HAP-1 (cell line): ENCODE measurements around the gene MAGI1.
A peak's percentile ranks its signal among the peaks of the same experiment; 100 is the strongest.

Experiments used
- DNase-seq, 2 experiments: peaks; one replicate each; pipeline ENCODE4 v3.0.0-alpha.2; 2016 to 2020; ENCODE audit warnings: low spot score in 2 of 2
- H3K27me3 ChIP-seq: fragments of 250-450 bp; sonication (Bioruptor Pico); 2 replicates; pipeline ENCODE4 v1.5.1; 2020; ENCODE audit warnings: low read depth, mild to moderate bottlenecking, moderate library complexity
- H3K36me3 ChIP-seq: fragments of 250-450 bp; sonication (Bioruptor Pico); replicated peaks from 2 replicates; pipeline ENCODE4 v1.5.1; 2020; ENCODE audit warnings: mild to moderate bottlenecking
- H3K4me1 ChIP-seq: fragments of 250-450 bp; sonication (Bioruptor Pico); 2 replicates; pipeline ENCODE4 v1.5.1; 2020; ENCODE audit warnings: mild to moderate bottlenecking
- H3K4me3 ChIP-seq: fragments of 250-450 bp; sonication (Bioruptor Pico); 2 replicates; pipeline ENCODE4 v1.5.1; 2020; ENCODE audit warnings: mild to moderate bottlenecking, moderate library complexity
- H3K9me3 ChIP-seq: fragments of 250-450 bp; sonication (Bioruptor Pico); 2 replicates; pipeline ENCODE4 v1.5.1; 2020; ENCODE audit warnings: mild to moderate bottlenecking, moderate library complexity
- in situ Hi-C: fragments of 300-500 bp; cut with MboI; formaldehyde crosslinking; loops from 3 replicates; pipeline ENCODE4 v1.14.3; 2020; ENCODE audit warnings: low sequenced_read_pairs, inconsistent platforms, mixed read lengths

MAGI1 gene

DNA sequence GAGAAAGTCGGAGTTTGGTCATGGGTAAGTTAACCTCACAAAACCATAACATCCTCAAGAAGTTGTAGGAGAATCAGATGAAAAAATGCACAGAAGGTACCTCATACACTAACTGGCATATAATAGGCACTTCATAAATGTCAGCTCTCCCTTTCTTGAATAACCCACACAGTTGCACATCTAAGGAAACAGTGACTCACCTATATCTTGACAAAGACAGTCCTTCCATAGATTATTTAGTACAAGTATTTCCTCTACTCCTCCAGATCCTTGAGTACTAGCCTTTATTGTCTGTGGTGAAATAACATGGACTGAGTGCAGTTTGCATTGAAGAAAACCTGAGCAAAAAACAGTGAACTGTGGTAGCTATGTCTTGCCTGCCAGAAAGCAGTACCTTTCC, 46.6 kb downstream of the MAGI1 start:
- no peak for DNase-seq
- H3K4me3 ChIP-seq: no peak overlapping the region
- in situ Hi-C loops: no loop called here
- no peaks in the 10 kb centered on the region for H3K36me3 ChIP-seq
- no peaks in the 10 kb centered on the region for H3K27me3 ChIP-seq
- H3K4me1 ChIP-seq: no peaks in the 10 kb centered on the region
- H3K9me3 ChIP-seq: no peaks in the 10 kb centered on the region

DNA sequence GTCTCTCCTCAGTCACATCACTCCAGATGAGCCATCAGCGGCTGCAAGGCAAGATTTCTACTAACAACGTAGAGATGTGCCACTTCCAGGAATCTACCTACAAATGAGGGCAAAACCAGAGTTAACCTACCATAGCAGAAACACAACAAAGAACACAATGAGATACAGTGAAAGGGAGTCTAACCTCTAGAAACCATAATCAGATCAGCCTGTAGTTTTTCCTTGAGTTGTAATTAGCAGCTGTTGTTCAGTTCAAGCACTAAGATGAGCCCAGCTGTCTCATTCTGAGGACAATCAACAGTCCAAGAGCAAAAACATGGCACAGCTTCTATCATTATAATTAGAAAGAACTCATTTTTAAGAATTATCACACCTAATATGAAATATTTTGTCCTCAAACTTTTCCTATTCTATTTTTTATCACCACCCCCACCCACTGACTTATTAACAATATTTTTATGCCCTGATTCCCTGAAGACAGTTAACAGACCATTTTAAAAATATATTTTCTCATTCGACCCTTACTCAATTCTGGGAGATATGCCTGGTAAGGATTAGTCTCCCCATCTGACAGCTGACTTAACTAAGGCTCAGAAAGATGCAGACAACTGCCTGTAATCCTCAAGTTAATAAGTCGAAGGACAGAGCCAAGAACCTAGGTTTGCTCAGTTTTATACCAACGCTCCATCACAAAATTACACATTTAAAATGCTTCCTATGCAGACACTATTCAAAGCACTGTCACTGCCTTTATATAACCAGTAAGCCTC, 50.1 kb downstream of the MAGI1 start:
- in situ Hi-C loops: no loop called here
- Histone ChIP-seq H3K36me3 (no peaks in the 10 kb centered on the region), H3K4me3 (no peak overlapping the region), H3K4me1 (no peaks in the 10 kb centered on the region), H3K27me3 (no peaks in the 10 kb centered on the region), H3K9me3 (no peaks in the 10 kb centered on the region)
- DNase-seq: no peak

DNA sequence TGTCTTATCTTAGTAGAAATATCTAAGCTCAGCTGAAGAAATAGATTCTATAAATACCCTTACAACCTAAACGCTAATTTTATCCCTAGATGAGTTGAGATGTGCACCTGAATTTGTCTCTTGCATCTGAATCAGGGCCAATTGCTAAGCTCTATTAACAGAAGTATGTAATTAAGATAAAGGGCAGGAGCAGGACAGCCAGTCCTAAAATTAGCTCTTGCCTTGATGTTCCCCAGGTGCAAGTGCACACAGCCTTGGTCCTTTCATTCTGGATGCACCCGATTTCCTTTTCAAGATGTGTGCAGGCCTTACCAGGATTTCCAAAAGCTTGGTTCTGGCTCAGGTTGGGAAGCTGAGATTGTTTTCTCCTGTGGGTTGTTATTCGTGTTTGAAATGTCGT, 52.4 kb downstream of the MAGI1 start:
- no peaks in the 10 kb centered on the region for H3K36me3 ChIP-seq
- no peaks in the 10 kb centered on the region for H3K9me3 ChIP-seq
- no peaks in the 10 kb centered on the region for H3K27me3 ChIP-seq
- DNase-seq: no peak
- no peak overlapping the region for H3K4me3 ChIP-seq
- in situ Hi-C loops: no loop called here
- H3K4me1 ChIP-seq: no peaks in the 10 kb centered on the region

DNA sequence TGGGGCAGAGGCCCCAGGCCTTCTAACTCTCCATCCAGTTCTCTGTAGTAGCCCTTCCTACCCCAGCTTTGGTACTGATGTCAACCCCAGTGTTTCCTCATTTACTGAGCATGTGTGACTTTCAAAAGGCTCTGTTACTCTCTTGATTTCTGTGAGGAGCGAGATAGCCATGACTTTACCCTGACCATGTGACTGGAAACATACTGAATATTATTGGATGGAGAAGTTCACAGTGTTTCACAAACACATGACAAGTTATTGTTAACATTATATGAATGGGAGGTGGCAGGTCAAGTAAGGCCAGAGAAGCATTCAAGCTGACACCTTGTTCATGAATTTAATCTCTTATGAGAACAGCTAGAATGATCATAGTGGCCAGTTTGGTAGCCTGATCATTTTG, 53.7 kb downstream of the MAGI1 start:
- H3K9me3 ChIP-seq: no peaks in the 10 kb centered on the region
- no peaks in the 10 kb centered on the region for H3K27me3 ChIP-seq
- in situ Hi-C loops: no loop called here
- no peak overlapping the region for H3K4me3 ChIP-seq
- H3K36me3 ChIP-seq: no peaks in the 10 kb centered on the region
- no peaks in the 10 kb centered on the region for H3K4me1 ChIP-seq
- no peak for DNase-seq

DNA sequence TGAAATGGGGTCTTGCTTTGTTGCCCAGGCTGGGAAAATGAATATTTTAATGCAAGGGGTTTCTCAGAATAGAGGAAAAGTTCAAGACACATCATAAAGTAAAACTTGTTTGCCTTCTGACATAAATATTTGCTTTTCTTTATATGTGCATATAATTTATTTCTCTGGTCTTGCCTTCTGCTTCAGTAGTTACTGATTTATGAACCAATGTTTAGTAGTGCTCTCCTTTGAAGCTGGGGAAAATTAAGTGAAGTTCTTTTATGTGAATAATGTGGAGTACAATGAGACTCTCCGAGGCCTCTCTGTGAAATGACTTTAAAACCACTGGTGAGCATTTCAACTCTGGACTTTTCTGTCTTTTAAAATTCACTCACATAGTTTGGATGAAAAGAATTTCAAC, 55.6 kb downstream of the MAGI1 start:
- no peaks in the 10 kb centered on the region for H3K4me1 ChIP-seq
- in situ Hi-C loops: no loop called here
- no peak overlapping the region for H3K4me3 ChIP-seq
- H3K27me3 ChIP-seq: no peaks in the 10 kb centered on the region
- no peaks in the 10 kb centered on the region for H3K36me3 ChIP-seq
- DNase-seq: no peak
- no peaks in the 10 kb centered on the region for H3K9me3 ChIP-seq

DNA sequence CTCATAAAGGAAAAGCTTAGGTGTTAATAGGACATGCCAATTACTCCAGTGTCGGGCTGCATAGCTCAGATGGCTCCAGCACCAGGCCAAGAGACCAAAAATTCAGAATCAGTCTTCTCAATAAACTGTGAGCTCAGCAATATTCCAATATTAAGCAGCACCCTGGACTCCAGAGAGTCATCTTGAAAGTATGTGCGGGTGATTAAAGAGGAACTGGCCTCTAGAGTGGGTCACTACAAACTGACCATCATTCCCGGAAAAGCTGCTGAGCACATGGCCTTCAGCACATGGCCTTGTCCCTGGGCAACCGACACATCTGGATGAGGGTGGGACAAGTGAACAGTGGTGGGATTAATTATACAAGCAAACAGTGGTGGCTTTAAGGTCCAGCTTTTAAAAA, 59.0 kb downstream of the MAGI1 start:
- DNase-seq: no peak

DNA sequence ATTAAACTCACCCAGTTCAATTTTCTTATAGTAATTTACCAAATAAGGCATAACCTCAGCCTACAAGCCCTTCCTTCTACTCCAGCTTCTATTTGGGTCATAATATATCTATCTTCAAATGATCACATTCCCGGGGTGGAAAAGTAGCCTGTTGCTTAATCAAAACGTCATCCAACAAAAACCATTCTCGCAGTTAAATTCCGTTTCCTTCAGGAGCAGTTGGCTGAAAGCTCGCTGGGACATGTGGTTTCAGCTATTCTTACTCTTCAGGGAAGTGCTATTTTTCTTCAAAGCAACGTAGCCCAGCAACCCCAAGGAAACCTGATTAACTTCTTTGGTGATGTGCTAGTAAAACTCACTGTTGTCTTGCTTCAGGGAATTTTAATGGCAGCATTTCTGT, 59.6 kb downstream of the MAGI1 start:
- peak in 1 of 2 experiments; percentile 8 for DNase-seq
- Histone ChIP-seq H3K4me3 (no peak overlapping the region), H3K36me3 (no peaks in the 10 kb centered on the region), H3K27me3 (no peaks in the 10 kb centered on the region), H3K9me3 (no peaks in the 10 kb centered on the region), H3K4me1 (no peaks in the 10 kb centered on the region)
- in situ Hi-C loops: no loop called here

More for the DNA sequence above, 59.0 kb downstream of the MAGI1 start:
- no peak overlapping the region for H3K4me3 ChIP-seq
- no peaks in the 10 kb centered on the region for H3K4me1 ChIP-seq
- in situ Hi-C loops: no loop called here
- no peaks in the 10 kb centered on the region for H3K36me3 ChIP-seq
- no peaks in the 10 kb centered on the region for H3K27me3 ChIP-seq
- no peaks in the 10 kb centered on the region for H3K9me3 ChIP-seq

DNA sequence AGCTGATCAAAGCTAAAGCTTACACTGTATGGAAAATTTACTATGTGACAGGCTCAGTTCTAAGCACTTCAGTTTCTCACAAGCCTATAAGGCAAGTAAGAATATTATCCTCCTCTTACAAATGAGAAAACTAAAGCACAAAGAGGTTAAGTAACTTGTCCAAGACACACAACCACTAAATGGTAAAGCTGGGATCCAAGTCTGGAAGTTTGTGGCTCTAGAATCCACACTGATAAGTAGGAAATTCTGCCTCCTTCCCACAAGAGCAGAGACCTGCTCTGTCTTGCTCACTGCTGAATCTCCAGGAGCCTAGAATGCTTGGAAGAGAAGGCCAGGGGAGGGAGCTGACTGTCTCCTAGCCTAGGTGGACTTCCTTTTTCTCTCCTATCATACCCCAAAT, 60.6 kb downstream of the MAGI1 start:
- no peaks in the 10 kb centered on the region for H3K36me3 ChIP-seq
- no peak for DNase-seq
- H3K27me3 ChIP-seq: no peaks in the 10 kb centered on the region
- no peaks in the 10 kb centered on the region for H3K4me1 ChIP-seq
- in situ Hi-C loops: no loop called here
- H3K4me3 ChIP-seq: no peak overlapping the region
- H3K9me3 ChIP-seq: no peaks in the 10 kb centered on the region

DNA sequence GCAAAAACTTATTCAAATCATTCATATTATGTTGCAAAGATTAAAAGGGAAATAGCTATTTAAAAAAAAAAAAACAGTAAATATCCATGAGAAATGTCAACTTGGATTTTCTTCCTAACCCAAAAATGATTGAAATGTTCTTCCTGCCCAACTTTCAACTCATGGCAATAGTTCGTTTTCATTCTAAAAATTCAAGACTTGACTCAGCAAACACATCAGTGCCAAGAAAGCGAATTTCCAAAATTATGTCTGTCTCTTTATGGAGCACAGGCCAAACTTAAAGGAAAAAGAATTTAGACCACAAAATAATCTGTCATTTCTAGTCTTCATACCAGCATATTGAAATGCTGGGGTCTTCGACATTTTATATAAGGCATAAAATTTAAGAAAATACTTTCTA, 63.7 kb downstream of the MAGI1 start:
- H3K36me3 ChIP-seq: no peaks in the 10 kb centered on the region
- no peak for DNase-seq
- in situ Hi-C loops: no loop called here
- H3K4me1 ChIP-seq: no peaks in the 10 kb centered on the region
- no peaks in the 10 kb centered on the region for H3K27me3 ChIP-seq
- no peak overlapping the region for H3K4me3 ChIP-seq
- H3K9me3 ChIP-seq: no peaks in the 10 kb centered on the region

DNA sequence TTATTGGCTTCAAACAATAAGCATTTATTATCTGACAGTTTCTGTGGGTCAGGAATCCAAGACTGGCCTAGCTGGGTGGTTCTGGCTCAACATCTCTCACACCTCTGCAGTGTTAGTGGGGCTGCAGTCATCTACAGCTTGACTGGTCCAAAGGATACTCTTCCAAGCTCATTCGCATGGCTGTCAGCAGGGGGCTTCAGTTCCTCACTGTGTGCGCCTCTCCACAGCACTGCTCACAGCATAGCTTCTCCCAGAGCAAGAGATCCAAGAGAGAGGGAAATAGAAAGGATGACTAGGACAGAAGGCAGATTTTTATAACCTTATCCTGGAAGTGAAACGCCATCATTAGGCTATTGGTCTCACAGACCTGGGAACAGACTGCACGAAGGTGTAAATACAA, 64.2 kb downstream of the MAGI1 start:
- no peaks in the 10 kb centered on the region for H3K4me1 ChIP-seq
- DNase-seq: no peak
- no peaks in the 10 kb centered on the region for H3K27me3 ChIP-seq
- H3K9me3 ChIP-seq: no peaks in the 10 kb centered on the region
- no peak overlapping the region for H3K4me3 ChIP-seq
- H3K36me3 ChIP-seq: no peaks in the 10 kb centered on the region
- in situ Hi-C loops: no loop called here

DNA sequence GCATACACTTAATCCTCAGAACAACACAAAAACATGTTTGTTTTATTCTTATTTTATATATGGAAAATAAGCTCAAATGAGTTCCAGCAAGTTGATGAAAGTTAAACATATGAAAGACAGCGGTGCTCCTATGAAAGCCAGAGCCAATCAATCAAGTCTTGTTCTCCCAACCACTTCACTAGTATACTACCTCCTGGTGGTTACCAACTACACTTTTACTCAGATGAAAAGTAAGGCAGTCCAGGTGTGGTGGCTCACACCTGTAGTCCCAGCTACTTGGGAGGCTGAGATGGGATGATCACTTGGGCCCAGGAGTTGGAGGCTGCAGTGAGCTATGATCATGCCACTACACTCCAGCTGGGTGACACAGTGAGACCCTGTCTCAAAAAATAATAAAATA, 66.0 kb downstream of the MAGI1 start:
- no peak overlapping the region for H3K4me3 ChIP-seq
- H3K9me3 ChIP-seq: no peaks in the 10 kb centered on the region
- in situ Hi-C loops: no loop called here
- H3K27me3 ChIP-seq: no peaks in the 10 kb centered on the region
- H3K4me1 ChIP-seq: no peaks in the 10 kb centered on the region
- no peaks in the 10 kb centered on the region for H3K36me3 ChIP-seq
- no peak for DNase-seq

DNA sequence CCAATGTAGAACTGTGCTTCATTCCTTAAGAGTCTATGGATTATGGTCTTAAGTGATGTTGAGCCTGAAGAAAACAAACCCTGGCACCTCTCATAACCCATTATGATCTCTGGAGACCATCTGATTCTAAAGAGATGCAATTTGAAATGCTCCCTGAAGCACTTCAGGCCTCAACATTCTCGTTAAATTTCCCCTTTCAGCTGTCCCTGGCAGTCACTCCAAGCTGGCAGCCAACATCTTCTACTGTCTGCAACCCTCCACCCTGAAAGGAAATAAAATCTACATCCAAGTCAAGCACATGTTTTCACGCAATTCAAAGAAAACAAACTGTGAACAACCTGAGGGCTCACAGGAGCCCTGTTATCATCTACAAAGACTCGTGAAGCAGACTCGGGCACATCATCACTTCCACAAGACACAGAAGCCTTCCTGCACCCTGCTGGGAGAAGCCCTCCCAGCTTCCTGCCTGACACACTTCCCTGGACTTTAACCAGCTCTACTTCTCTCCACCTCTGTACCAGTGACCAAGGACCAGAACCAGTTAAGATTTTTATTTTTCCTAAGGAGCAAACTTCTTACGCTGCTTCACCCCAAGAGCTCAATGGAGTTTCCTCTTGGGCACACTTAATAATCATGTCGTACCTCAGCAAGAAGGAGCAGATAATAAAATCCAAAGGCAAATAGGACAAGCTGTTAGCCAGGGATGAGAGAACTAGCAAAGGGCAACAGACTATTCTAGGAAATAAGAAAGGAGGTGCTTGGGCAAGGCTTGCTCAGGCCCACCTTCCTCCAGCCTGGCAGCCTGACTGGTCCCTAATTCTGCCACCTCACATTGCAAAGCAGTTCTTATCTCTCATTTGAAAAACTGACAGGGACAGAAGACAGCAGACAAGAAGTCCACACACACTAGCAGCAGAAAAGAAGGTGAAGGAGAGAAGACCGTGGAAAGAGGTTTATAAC, 67.1 kb downstream of the MAGI1 start:
- H3K4me1 ChIP-seq: no peaks in the 10 kb centered on the region

DNA sequence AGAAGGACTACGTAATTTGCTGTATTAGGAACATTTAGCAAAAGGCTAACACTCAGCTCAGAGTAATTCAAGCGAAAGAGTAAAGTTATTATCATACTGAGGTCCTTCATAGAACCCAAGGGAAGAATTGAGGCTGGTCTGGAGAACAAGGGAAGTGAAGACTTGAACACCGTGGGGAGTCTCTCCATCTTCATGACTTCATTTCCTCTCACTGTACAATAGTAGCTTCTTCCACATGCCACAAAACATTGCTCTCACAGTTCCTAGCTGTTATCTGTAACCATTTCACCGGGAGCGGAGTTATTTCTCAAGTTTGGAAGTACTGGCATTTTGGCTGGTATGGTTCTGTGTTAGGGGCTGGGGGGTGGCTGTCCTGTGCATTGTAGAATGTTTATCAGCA, 69.7 kb downstream of the MAGI1 start:
- H3K36me3 ChIP-seq: no peaks in the 10 kb centered on the region
- no peaks in the 10 kb centered on the region for H3K27me3 ChIP-seq
- in situ Hi-C loops: no loop called here
- H3K9me3 ChIP-seq: no peaks in the 10 kb centered on the region
- no peak for DNase-seq
- no peaks in the 10 kb centered on the region for H3K4me1 ChIP-seq
- H3K4me3 ChIP-seq: no peak overlapping the region

More for the DNA sequence above, 67.1 kb downstream of the MAGI1 start:
- in situ Hi-C loops: no loop called here
- DNase-seq: no peak
- Histone ChIP-seq H3K9me3 (no peaks in the 10 kb centered on the region), H3K36me3 (no peaks in the 10 kb centered on the region), H3K4me3 (no peak overlapping the region), H3K27me3 (no peaks in the 10 kb centered on the region)

DNA sequence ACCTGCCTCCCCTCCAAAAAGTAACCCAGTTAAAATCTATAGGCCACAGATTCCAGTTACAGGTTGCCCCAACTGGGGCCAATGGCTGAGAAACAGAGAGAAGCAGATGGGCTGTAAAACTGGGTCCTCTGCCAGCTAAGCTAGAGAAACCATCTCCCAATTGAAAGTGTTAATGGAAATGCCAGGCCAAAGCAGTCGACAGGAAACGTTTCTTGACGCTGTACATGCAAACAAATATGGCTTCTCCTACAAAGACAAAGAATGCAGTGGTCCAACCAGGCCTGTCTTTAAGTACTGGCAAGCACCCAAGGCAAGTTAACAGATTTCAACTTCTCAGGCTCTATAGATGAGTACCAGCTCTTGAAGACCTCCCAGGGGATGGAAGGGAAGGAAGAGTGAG, 71.3 kb downstream of the MAGI1 start:
- H3K9me3 ChIP-seq: no peaks in the 10 kb centered on the region
- H3K27me3 ChIP-seq: no peaks in the 10 kb centered on the region
- no peak overlapping the region for H3K4me3 ChIP-seq
- DNase-seq: no peak
- no peaks in the 10 kb centered on the region for H3K36me3 ChIP-seq
- in situ Hi-C loops: no loop called here
- no peaks in the 10 kb centered on the region for H3K4me1 ChIP-seq
